Choroid plexus epithelial cell (primary cell): ENCODE data around the gene SPINT3.

Source experiments
- DNase-seq: peaks from one replicate; pipeline ENCODE4 v3.0.0-alpha.2; 2010; ENCODE audit warnings: low read depth
- H3K4me3 ChIP-seq: 2 replicates; pipeline ENCODE4 v1.5.1; 2011; ENCODE audit warnings: low read depth, mild to moderate bottlenecking, control low read depth, low read length, moderate library complexity
- CTCF ChIP-seq: conservative IDR thresholded peaks from 2 replicates; pipeline ENCODE4 v1.5.1; 2011; ENCODE audit warnings: low read depth, mild to moderate bottlenecking, control low read depth, inconsistent platforms, low read length, moderate library complexity

SPINT3 gene

GRCh38 chr20:45469336-45470261 lies 45.8 kb downstream of the SPINT3 start, which contains the start of gene WFDC2:
Gene WFDC2, plus strand, starts transcription at chr20:45469753. Its CDS starts 29 bp downstream, at chr20:45469782.
- peak within 1 kb of the TSS; percentile 26 for H3K4me3 ChIP-seq
- no peak for DNase-seq
- TF ChIP-seq CTCF, result no peak

GRCh38 chr20:45467861-45468260 lies 47.6 kb downstream of the SPINT3 start:
- no peak for TF ChIP-seq CTCF
- no peak overlapping the region for H3K4me3 ChIP-seq
- DNase-seq, result no peak

GRCh38 chr20:45467172-45467571 lies 48.2 kb downstream of the SPINT3 start:
- TF ChIP-seq CTCF, result no peak
- H3K4me3 ChIP-seq, result no peak overlapping the region
- DNase-seq, result no peak

- no peak overlapping the region for H3K4me3 ChIP-seq
- no peak for DNase-seq
- no peak for TF ChIP-seq CTCF
These were observed 49.7 kb downstream of the SPINT3 start for GRCh38 chr20:45465491-45466266.

- TF ChIP-seq CTCF, result no peak
- DNase-seq, result no peak
- H3K4me3 ChIP-seq, result no peak overlapping the region
These were observed 51.7 kb downstream of the SPINT3 start for GRCh38 chr20:45463709-45464108.

GRCh38 chr20:45462711-45463509 lies 52.5 kb downstream of the SPINT3 start:
- H3K4me3 ChIP-seq, result no peak overlapping the region
- no peak for DNase-seq

More at GRCh38 chr20:45462711-45463509, 52.5 kb downstream of the SPINT3 start:
- no peak for TF ChIP-seq CTCF
